ENCODE data around the gene TMED8. TPM values are rescaled to one million over a fixed set of nuclear protein-coding genes. Genes with fewer than 3 reads are reported as not detected.
A peak's percentile ranks its signal among the peaks of the same experiment; 100 is the strongest.
"Not testable (repeated sequence)": the region's sequence is repeated elsewhere in the genome, so short reads cannot be mapped to it uniquely, and the experiment has no call there.

TMED8 gene
- total RNA-seq, 2 donors from 2014 or later, result 6.9 to 7.5 TPM

GRCh38 chr14:77319422-77319821 lies 57.5 kb downstream of the TMED8 start:
- DNase-seq, result no peak

GRCh38 chr14:77318756-77319155 lies 58.1 kb downstream of the TMED8 start:
- not testable (repeated sequence) for H3K36me3 ChIP-seq (replicated peaks in 1 of 2; ENCODE audit: insufficient read depth in 1 of 2, low read depth in 2 of 2); H3K4me3 ChIP-seq; ATAC-seq; DNase-seq; H3K9me3 ChIP-seq; H3K27me3 ChIP-seq
- peaks cover 52% of the 10 kb centered on the region for H3K4me1 ChIP-seq
- intact Hi-C loops (cut with DNase I), result loop anchor here (5.0 kb wide), 1 partner anchor 166 kb away; no protein-coding TSS in a partner anchor
- 93% methylated on average over 10 to 11 of the region's 11 CpGs for WGBS, 2 donors
- peak overlapping the region in 1 of 4 donors; percentile 19 for H3K27ac ChIP-seq

More at GRCh38 chr14:77319422-77319821, 57.5 kb downstream of the TMED8 start:
- H3K36me3 ChIP-seq (replicated peaks in 1 of 2; ENCODE audit: insufficient read depth in 1 of 2, low read depth in 2 of 2), result no peaks in the 10 kb centered on the region
- no peaks in the 10 kb centered on the region for H3K9me3 ChIP-seq
- intact Hi-C loops (cut with DNase I), result loop anchor here (5.0 kb wide), 1 partner anchor 167 kb away; no protein-coding TSS in a partner anchor
- TF ChIP-seq CTCF (IDR thresholded peaks at IDR 0.05) (no peak), POLR2A (IDR thresholded peaks at IDR 0.05) (no peak)
- H3K4me1 ChIP-seq, result peaks cover 47% of the 10 kb centered on the region
- H3K4me3 ChIP-seq, result no peak overlapping the region
- 51 to 56% methylated on average over 5 of the region's 5 CpGs for WGBS, 2 donors
- H3K27ac ChIP-seq, result no peak overlapping the region
- H3K27me3 ChIP-seq, result no peaks in the 10 kb centered on the region
- no peak for ATAC-seq

DNA sequence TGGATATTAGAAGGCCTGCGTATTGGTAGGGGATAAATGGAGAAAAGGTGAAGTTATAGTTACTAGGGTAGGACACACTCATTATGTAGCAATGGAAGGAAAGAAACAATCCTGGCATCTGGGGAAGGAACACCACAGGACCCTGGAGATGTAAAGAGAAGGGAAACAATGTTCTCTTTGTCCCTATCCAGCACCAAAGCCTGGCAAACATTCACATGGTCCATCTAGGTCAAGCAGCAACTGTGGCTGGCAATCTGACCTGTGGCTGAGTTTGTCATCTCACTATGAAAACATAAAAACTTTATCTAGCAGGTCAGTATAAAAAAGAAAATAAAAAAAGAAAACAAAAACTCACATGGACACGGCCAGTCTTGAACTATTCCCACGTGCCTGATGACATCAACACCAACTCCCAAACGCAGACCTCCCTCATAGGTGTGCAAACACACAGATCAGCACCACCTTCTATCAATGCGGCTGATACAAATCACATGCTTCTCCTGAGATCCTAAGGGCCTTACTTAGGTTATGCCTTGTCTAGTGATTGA lies 58.8 kb downstream of the TMED8 start:
- Histone ChIP-seq H3K4me1 (peaks cover 52% of the 10 kb centered on the region), H3K27me3 (no peaks in the 10 kb centered on the region), H3K27ac (peak overlapping the region in 2 of 4 donors; percentile 19 to 38), H3K9me3 (no peaks in the 10 kb centered on the region), H3K36me3 (replicated peaks in 1 of 2; ENCODE audit: insufficient read depth in 1 of 2, low read depth in 2 of 2) (no peaks in the 10 kb centered on the region), H3K4me3 (no peak overlapping the region)
- DNase-seq, result peak in 1 of 4 donors; percentile 31
- intact Hi-C loops (cut with DNase I), result loop anchor here (5.0 kb wide), 1 partner anchor 166 kb away; no protein-coding TSS in a partner anchor
- TF ChIP-seq POLR2A (IDR thresholded peaks at IDR 0.05), result no peak
- TF ChIP-seq CTCF (IDR thresholded peaks at IDR 0.05), result no peak
- no peak for ATAC-seq
- 53 to 56% methylated on average over 5 of the region's 5 CpGs for WGBS, 2 donors

DNA sequence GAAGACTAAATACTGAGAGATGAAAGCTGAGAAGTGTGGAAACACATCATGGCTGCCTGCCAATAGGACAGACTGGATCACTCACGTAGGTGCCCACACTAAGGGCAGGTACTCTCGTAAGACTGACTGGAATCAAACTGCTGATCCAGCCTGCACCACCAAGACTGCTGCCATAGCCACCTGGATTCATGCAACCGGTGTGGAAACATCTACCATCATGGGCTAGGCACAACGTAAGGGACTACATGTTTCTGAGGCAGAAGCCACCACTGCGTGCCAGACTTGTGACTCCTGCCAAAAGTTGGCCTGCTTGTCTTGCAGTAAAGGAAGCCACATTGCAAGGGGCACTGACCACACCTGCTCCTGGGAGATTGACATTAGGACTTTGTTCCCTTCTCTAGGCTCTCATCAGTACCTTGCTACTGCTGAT lies 60.0 kb downstream of the TMED8 start:
- 55 to 68% methylated on average over 5 of the region's 5 CpGs for WGBS, 2 donors
- Histone ChIP-seq H3K27ac (no peak overlapping the region), H3K9me3 (no peaks in the 10 kb centered on the region), H3K27me3 (no peaks in the 10 kb centered on the region), H3K4me3 (no peak overlapping the region), H3K36me3 (replicated peaks in 1 of 2; ENCODE audit: insufficient read depth in 1 of 2, low read depth in 2 of 2) (no peaks in the 10 kb centered on the region), H3K4me1 (peaks cover 44% of the 10 kb centered on the region)
- ATAC-seq, result no peak
- TF ChIP-seq POLR2A (IDR thresholded peaks at IDR 0.05) (no peak), CTCF (IDR thresholded peaks at IDR 0.05) (no peak)
- intact Hi-C loops (cut with DNase I), result loop anchor here (5.0 kb wide), 1 partner anchor 165 kb away; no protein-coding TSS in a partner anchor
- peak in 2 of 4 donors; percentile 21 to 30 for DNase-seq

GRCh38 chr14:77316195-77316505 lies 60.7 kb downstream of the TMED8 start:
- peaks cover 43% of the 10 kb centered on the region for H3K4me1 ChIP-seq
- TF ChIP-seq POLR2A (IDR thresholded peaks at IDR 0.05), result no peak
- no peak for TF ChIP-seq CTCF (IDR thresholded peaks at IDR 0.05)
- intact Hi-C loops (cut with DNase I), result loop anchor here (5.0 kb wide), 1 partner anchor 164 kb away; no protein-coding TSS in a partner anchor
- H3K27ac ChIP-seq, result no peak overlapping the region
- no peaks in the 10 kb centered on the region for H3K36me3 ChIP-seq (replicated peaks in 1 of 2; ENCODE audit: insufficient read depth in 1 of 2, low read depth in 2 of 2)
- 44 to 50% methylated on average over 1 of the region's 1 CpG for WGBS, 2 donors
- H3K9me3 ChIP-seq, result no peaks in the 10 kb centered on the region
- no peaks in the 10 kb centered on the region for H3K27me3 ChIP-seq
- DNase-seq (no peak), ATAC-seq (no peak)
- H3K4me3 ChIP-seq, result no peak overlapping the region

Measured in body of pancreas (tissue), 4 donors.